HepG2 (cell line): ENCODE measurements around the gene CLHC1. TPM values are rescaled to one million over a fixed set of nuclear protein-coding genes. Genes with fewer than 3 reads are reported as not detected.

Experiments used
- CENPT ChIP-seq: sonication (generic); formaldehyde crosslinking; IDR thresholded peaks from 2 replicates; pipeline ENCODE4 v1.8.0; 2022; ENCODE audit warnings: low read depth, mild to moderate bottlenecking, moderate library complexity, missing genetic modification reagents
- HCFC1 ChIP-seq: fragments of 150-350 bp; IDR thresholded peaks from 2 replicates; pipeline ENCODE4 v1.6.1; 2014; ENCODE audit warnings: low read depth, low read length
- HNF1A ChIP-seq, 2 experiments: sonication (generic) in 1 of 2; formaldehyde crosslinking in 1 of 2; IDR thresholded peaks; 2 replicates each; pipeline versions ENCODE4 v1.4.0 to v1.6.1; 2016 to 2020; ENCODE audit warnings: borderline replicate concordance in 1 of 2, low read depth in 1 of 2, mild to moderate bottlenecking in 1 of 2, missing genetic modification reagents in 1 of 2
- HNRNPLL ChIP-seq: fragments of 200-400 bp; formaldehyde crosslinking; IDR thresholded peaks from 2 replicates; pipeline ENCODE4 v1.6.1; 2017; ENCODE audit warnings: mild to moderate bottlenecking, low read depth, low read length; ENCODE audit not compliant: poor library complexity, severe bottlenecking
- MTERF4 ChIP-seq: sonication (generic); formaldehyde crosslinking; IDR thresholded peaks from 2 replicates; pipeline ENCODE4 v1.8.0; 2023; ENCODE audit warnings: mild to moderate bottlenecking, missing genetic modification reagents
- NR2F2 ChIP-seq: IDR thresholded peaks from 2 replicates; pipeline ENCODE4 v1.6.1; 2012; ENCODE audit warnings: low read depth, inconsistent platforms, borderline replicate concordance
- PCBP2 ChIP-seq: fragments of 200-400 bp; formaldehyde crosslinking; optimal IDR thresholded peaks from 2 replicates; pipeline ENCODE3; 2018; ENCODE audit warnings: low read length, low read depth; ENCODE audit not compliant: poor library complexity, severe bottlenecking
- RBAK ChIP-seq: sonication (generic); formaldehyde crosslinking; IDR thresholded peaks from 2 replicates; pipeline ENCODE4 v1.5.1; 2020; ENCODE audit warnings: mild to moderate bottlenecking, missing genetic modification reagents
- RBFOX2 ChIP-seq: fragments of 200-400 bp; formaldehyde crosslinking; IDR thresholded peaks from 2 replicates; pipeline ENCODE4 v1.6.1; 2017; ENCODE audit warnings: low read depth, mild to moderate bottlenecking, low read length
- SNAPC5 ChIP-seq: sonication (generic); formaldehyde crosslinking; IDR thresholded peaks from 2 replicates; pipeline ENCODE4 v1.8.1; 2023; ENCODE audit warnings: mild to moderate bottlenecking, missing genetic modification reagents, borderline replicate concordance
- SYNCRIP ChIP-seq: fragments of 200-400 bp; formaldehyde crosslinking; IDR thresholded peaks from 2 replicates; pipeline ENCODE4 v1.6.1; 2018; ENCODE audit warnings: mild to moderate bottlenecking, low read depth, low read length; ENCODE audit not compliant: insufficient read depth
- TCF7 ChIP-seq: sonication (generic); IDR thresholded peaks from 2 replicates; pipeline ENCODE4 v1.6.1; 2016; ENCODE audit warnings: antibody characterized with exemption, low read depth
- TSC22D2 ChIP-seq: sonication (generic); formaldehyde crosslinking; IDR thresholded peaks from 2 replicates; pipeline ENCODE4 v1.5.1; 2020; ENCODE audit warnings: missing genetic modification reagents, mild to moderate bottlenecking, borderline replicate concordance
- ZBTB7B ChIP-seq: sonication (generic); formaldehyde crosslinking; IDR thresholded peaks from 2 replicates; pipeline ENCODE4 v1.4.0; 2020; ENCODE audit warnings: missing genetic modification reagents
- ZMYM4 ChIP-seq: sonication (generic); formaldehyde crosslinking; IDR thresholded peaks from 2 replicates; pipeline ENCODE4 v1.8.1; 2023; ENCODE audit warnings: mild to moderate bottlenecking, missing genetic modification reagents
- ZNF121 ChIP-seq: sonication (generic); formaldehyde crosslinking; IDR thresholded peaks from 2 replicates; pipeline ENCODE4 v1.5.0; 2020; ENCODE audit warnings: mild to moderate bottlenecking, missing genetic modification reagents
- ZNF136 ChIP-seq: sonication (generic); formaldehyde crosslinking; IDR thresholded peaks from 2 replicates; pipeline ENCODE4 v1.8.1; 2022; ENCODE audit warnings: low read depth, mild to moderate bottlenecking, moderate library complexity, missing genetic modification reagents
- ZNF264 ChIP-seq: sonication (generic); formaldehyde crosslinking; IDR thresholded peaks from 2 replicates; pipeline ENCODE4 v1.4.0; 2020; ENCODE audit warnings: missing genetic modification reagents
- ZNF329 ChIP-seq: sonication (generic); formaldehyde crosslinking; IDR thresholded peaks from 2 replicates; pipeline ENCODE4 v1.9.0; 2021; ENCODE audit warnings: low read depth, mild to moderate bottlenecking, missing genetic modification reagents
- ZNF451 ChIP-seq: sonication (generic); formaldehyde crosslinking; IDR thresholded peaks from 2 replicates; pipeline ENCODE4 v1.5.0; 2020; ENCODE audit warnings: mild to moderate bottlenecking, missing genetic modification reagents
- ZNF672 ChIP-seq: sonication (generic); formaldehyde crosslinking; IDR thresholded peaks from 2 replicates; pipeline ENCODE4 v1.8.1; 2022; ENCODE audit warnings: missing genetic modification reagents
- ZNF782 ChIP-seq: sonication (generic); formaldehyde crosslinking; IDR thresholded peaks from 2 replicates; pipeline ENCODE4 v1.4.0; 2020; ENCODE audit warnings: missing genetic modification reagents, mild to moderate bottlenecking, borderline replicate concordance
- ZSCAN22 ChIP-seq: sonication (generic); formaldehyde crosslinking; IDR thresholded peaks from 2 replicates; pipeline ENCODE4 v1.4.0; 2020; ENCODE audit warnings: mild to moderate bottlenecking, missing genetic modification reagents
- ZSCAN25 ChIP-seq: sonication (generic); formaldehyde crosslinking; IDR thresholded peaks from 2 replicates; pipeline ENCODE4 v1.8.0; 2022; ENCODE audit warnings: mild to moderate bottlenecking, missing genetic modification reagents
- polyA plus RNA-seq, 8 experiments: library from polyadenylated mRNA; depleted of rRNA in 3 of 8; stranded (reverse) in 7 of 8; unstranded in 1 of 8; fragments of >200 nt; fragmentation: Illumina TruSeq in 4 of 8; extraction: Trizol in 4 of 8; gene quantifications; 2 replicates each; pipeline versions ENCODE4 v1.2.1 to v1.2.3, GENCODE V29; 2011 to 2016; ENCODE audit warnings: low read depth in 4 of 8, missing spikeins in 1 of 8, mixed read lengths in 1 of 8; ENCODE audit not compliant: insufficient read depth in 1 of 8
- total RNA-seq, 5 experiments: library from RNA; depleted of rRNA; stranded (reverse); fragments of >200 nt; fragmentation: Illumina TruSeq; extraction: Trizol; gene quantifications; 2 replicates each; pipeline ENCODE4 v1.2.3, GENCODE V29; 2016; ENCODE audit warnings: low read depth in 1 of 5
- TF ChIP-seq, protein P1 (sequence below): sonication (generic); formaldehyde crosslinking; conservative IDR thresholded peaks from 2 replicates; pipeline ENCODE4 v1.4.0; 2020; ENCODE audit warnings: missing genetic modification reagents

CLHC1 gene
- total and polyA plus RNA-seq, 2 of the 13 experiments (the other 11 are each of a cell fraction or from before 2014, with no cell fraction given), result 9.8 to 12.6 TPM

GRCh38 chr2:55180374-55180773 lies 51.7 kb downstream of the CLHC1 start (continued):
- no peak for TF ChIP-seq TSC22D2
- no peak for TF ChIP-seq ZNF672
- no peak for TF ChIP-seq ZNF451
- TF ChIP-seq HNF1A (IDR thresholded peaks at IDR 0.05; ENCODE audit: low read depth), result no peak
- TF ChIP-seq HNF1A (CRISPR knock-in tag; IDR thresholded peaks at IDR 0.05; ENCODE audit: borderline replicate concordance), result no peak
- no peak for TF ChIP-seq ZBTB7B (CRISPR knock-in tag)
- TF ChIP-seq ZNF121 (CRISPR knock-in tag), result no peak
- TF ChIP-seq ZMYM4 (CRISPR knock-in tag), result peak; percentile 32; the same call in 1 of the 2 replicates
- no peak for TF ChIP-seq RBAK (CRISPR knock-in tag)
- no peak for TF ChIP-seq HCFC1
- TF ChIP-seq SNAPC5 (CRISPR knock-in tag), result no peak
- TF ChIP-seq PCBP2, result no peak
- TF ChIP-seq ZNF136, result no peak
- TF ChIP-seq NR2F2, result peak; percentile 81
- TF ChIP-seq ZNF264 (CRISPR knock-in tag), result 0 out of 2 replicates have a peak, but pooled peaks have one; percentile 40
- no peak for TF ChIP-seq CENPT (CRISPR knock-in tag)
- TF ChIP-seq, protein P1, sequence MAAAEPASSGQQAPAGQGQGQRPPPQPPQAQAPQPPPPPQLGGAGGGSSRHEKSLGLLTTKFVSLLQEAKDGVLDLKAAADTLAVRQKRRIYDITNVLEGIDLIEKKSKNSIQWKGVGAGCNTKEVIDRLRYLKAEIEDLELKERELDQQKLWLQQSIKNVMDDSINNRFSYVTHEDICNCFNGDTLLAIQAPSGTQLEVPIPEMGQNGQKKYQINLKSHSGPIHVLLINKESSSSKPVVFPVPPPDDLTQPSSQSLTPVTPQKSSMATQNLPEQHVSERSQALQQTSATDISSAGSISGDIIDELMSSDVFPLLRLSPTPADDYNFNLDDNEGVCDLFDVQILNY (CRISPR knock-in tag), result no peak
- TF ChIP-seq ZSCAN22 (CRISPR knock-in tag), result no peak
- TF ChIP-seq ZNF782, result no peak
- peak; percentile 21; the same call in 1 of the 2 replicates for TF ChIP-seq TCF7
- TF ChIP-seq HNRNPLL, result no peak
- no peak for TF ChIP-seq ZNF329 (CRISPR knock-in tag)
- no peak for TF ChIP-seq RBFOX2
- TF ChIP-seq ZSCAN25, result no peak
- TF ChIP-seq SYNCRIP, result no peak
- TF ChIP-seq MTERF4 (CRISPR knock-in tag), result no peak
